Urinary bladder (tissue), 4 donors: ENCODE data around the gene NCAPH2. TPM values are rescaled to one million over a fixed set of nuclear protein-coding genes. Genes with fewer than 3 reads are reported as not detected.

Experiments
- DNase-seq: peaks from one replicate; pipeline ENCODE4 v3.0.0-alpha.2; 2015; ENCODE audit errors: extremely low spot score
- H3K27ac ChIP-seq: one replicate; pipeline ENCODE4 v1.5.1; 2013; ENCODE audit warnings: low read depth, mild to moderate bottlenecking, moderate library complexity
- H3K36me3 ChIP-seq: one replicate; pipeline ENCODE4 v1.6.1; 2013; ENCODE audit warnings: mild to moderate bottlenecking, moderate library complexity; ENCODE audit not compliant: insufficient read depth
- H3K4me1 ChIP-seq: one replicate; pipeline ENCODE4 v1.6.1; 2013; ENCODE audit warnings: mild to moderate bottlenecking, moderate library complexity; ENCODE audit not compliant: insufficient read depth
- H3K4me3 ChIP-seq: one replicate; pipeline ENCODE4 v1.5.1; 2013; ENCODE audit warnings: low read depth, low read length
- WGBS: extraction: QIAGEN DNeasy Blood & Tissue Kit; methylation state at CpG from one replicate; pipeline ENCODE4 v1.1.7; 2013; 5-methylcytosine and 5-hydroxymethylcytosine counted together
- polyA plus RNA-seq: library from polyadenylated mRNA; stranded (reverse); fragments of 200-250 nt; gene quantifications from one replicate; pipeline ENCODE4 v1.2.3, GENCODE V29; 2013
- total RNA-seq: library from RNA; depleted of rRNA; stranded (reverse); fragments of >200 nt; gene quantifications from one replicate; pipeline ENCODE4 v1.2.3, GENCODE V29; 2014
- donor health status: healthy with polysubstance abuse.
- donor health status: healthy.

The NCAPH2 gene
- total and polyA plus RNA-seq, 2 donors, result 27.5 to 38.4 TPM

- no peak for DNase-seq
- no peaks in the 10 kb centered on the region for H3K36me3 ChIP-seq
- WGBS, result 91% methylated on average over 11 of the region's 11 CpGs
Measured at GRCh38 chr22:50572965-50573364, 64.9 kb downstream of the NCAPH2 start.

GRCh38 chr22:50573491-50574382 lies 65.7 kb downstream of the NCAPH2 start:
- Histone ChIP-seq H3K4me3 (no peak overlapping the region), H3K4me1 (no peaks in the 10 kb centered on the region), H3K27ac (no peak overlapping the region), H3K36me3 (no peaks in the 10 kb centered on the region)
- 83% methylated on average over 26 of the region's 26 CpGs for WGBS
- DNase-seq, result no peak

More at GRCh38 chr22:50572965-50573364, 64.9 kb downstream of the NCAPH2 start:
- Histone ChIP-seq H3K27ac (no peak overlapping the region), H3K4me3 (no peak overlapping the region), H3K4me1 (no peaks in the 10 kb centered on the region)

- no peak overlapping the region for H3K4me3 ChIP-seq
- H3K4me1 ChIP-seq, result no peaks in the 10 kb centered on the region
- WGBS, result 75% methylated on average over 11 of the region's 11 CpGs
- DNase-seq, result no peak
- H3K27ac ChIP-seq, result no peak overlapping the region
- no peaks in the 10 kb centered on the region for H3K36me3 ChIP-seq
Measured at GRCh38 chr22:50574383-50574755, 66.3 kb downstream of the NCAPH2 start.

Other genes with a start within 250 kb of the NCAPH2 start
- 9.3 TPM for gene MAPK12, start 246.5 kb upstream of the NCAPH2 start, total RNA-seq
- 21.3 TPM for gene MAPK12, start 246.5 kb upstream of the NCAPH2 start, polyA plus RNA-seq
- 4.1 TPM for gene MAPK11, start 237.8 kb upstream of the NCAPH2 start, total RNA-seq
- 13.6 TPM for gene MAPK11, start 237.8 kb upstream of the NCAPH2 start, polyA plus RNA-seq
- 61.7 TPM for gene PLXNB2, start 200.6 kb upstream of the NCAPH2 start, total RNA-seq
- 106 TPM for gene PLXNB2, start 200.6 kb upstream of the NCAPH2 start, polyA plus RNA-seq
- 4.1 TPM for gene DENND6B, start 181.2 kb upstream of the NCAPH2 start, total RNA-seq
- gene DENND6B, start 181.2 kb upstream of the NCAPH2 start, polyA plus RNA-seq, result 4.6 TPM
- 31.1 TPM for gene PPP6R2, start 164.9 kb upstream of the NCAPH2 start, total RNA-seq
- 46.0 TPM for gene PPP6R2, start 164.9 kb upstream of the NCAPH2 start, polyA plus RNA-seq
- 28.3 TPM for gene SBF1, start 33.2 kb upstream of the NCAPH2 start, total RNA-seq
- gene SBF1, start 33.2 kb upstream of the NCAPH2 start, polyA plus RNA-seq, result 44.8 TPM
- 0.37 TPM for gene ADM2, start 26.7 kb upstream of the NCAPH2 start, total RNA-seq
- 0.11 TPM for gene ADM2, start 26.7 kb upstream of the NCAPH2 start, polyA plus RNA-seq
- gene MIOX, start 21.4 kb upstream of the NCAPH2 start, total RNA-seq, result not detected
- not detected for gene MIOX, start 21.4 kb upstream of the NCAPH2 start, polyA plus RNA-seq
- gene LMF2, start 522 bp upstream of the NCAPH2 start, total RNA-seq, result 21.4 TPM
- gene LMF2, start 522 bp upstream of the NCAPH2 start, polyA plus RNA-seq, result 61.3 TPM
- gene SCO2, start 17.4 kb downstream of the NCAPH2 start, total RNA-seq, result 0.79 TPM
- gene SCO2, start 17.4 kb downstream of the NCAPH2 start, polyA plus RNA-seq, result 3.3 TPM
- gene TYMP, start 21.8 kb downstream of the NCAPH2 start, total RNA-seq, result 9.5 TPM
- gene TYMP, start 21.8 kb downstream of the NCAPH2 start, polyA plus RNA-seq, result 84.1 TPM
- gene KLHDC7B, start 37.7 kb downstream of the NCAPH2 start, total RNA-seq, result 0.11 TPM
- gene KLHDC7B, start 37.7 kb downstream of the NCAPH2 start, polyA plus RNA-seq, result 0.33 TPM
- not detected for gene SYCE3, start 54.7 kb downstream of the NCAPH2 start, total RNA-seq
- not detected for gene SYCE3, start 54.7 kb downstream of the NCAPH2 start, polyA plus RNA-seq
- 6.2 TPM for gene CPT1B, start 70.2 kb downstream of the NCAPH2 start, total RNA-seq
- gene CPT1B, start 70.2 kb downstream of the NCAPH2 start, polyA plus RNA-seq, result 5.5 TPM
- gene CHKB, start 74.6 kb downstream of the NCAPH2 start, total RNA-seq, result 28.0 TPM
- 45.7 TPM for gene CHKB, start 74.6 kb downstream of the NCAPH2 start, polyA plus RNA-seq
- 1.2 TPM for gene MAPK8IP2, start 92.6 kb downstream of the NCAPH2 start, total RNA-seq
- gene MAPK8IP2, start 92.6 kb downstream of the NCAPH2 start, polyA plus RNA-seq, result 1.6 TPM
- 8.7 TPM for gene ARSA, start 119.9 kb downstream of the NCAPH2 start, total RNA-seq
- gene ARSA, start 119.9 kb downstream of the NCAPH2 start, polyA plus RNA-seq, result 36.3 TPM
- gene SHANK3, start 164.6 kb downstream of the NCAPH2 start, total RNA-seq, result 8.1 TPM
- 18.5 TPM for gene SHANK3, start 164.6 kb downstream of the NCAPH2 start, polyA plus RNA-seq
- not detected for gene ACR, start 230.0 kb downstream of the NCAPH2 start, total RNA-seq
- gene ACR, start 230.0 kb downstream of the NCAPH2 start, polyA plus RNA-seq, result 0.30 TPM